GM23338 (cell line): ENCODE results near the gene MPIG6B. TPM values are rescaled to one million over a fixed set of nuclear protein-coding genes. Genes with fewer than 3 reads are reported as not detected.

Source experiments
- ATAC-seq: fragments of 200-7000 bp; cut with Tn5 transposase; 3 replicates; pipeline ENCODE4 v1.9.1; 2020
- DNase-seq: peaks from one replicate; pipeline ENCODE4 v3.0.0-alpha.2; 2015; ENCODE audit warnings: low spot score
- H2AFZ ChIP-seq: fragments of 200-600 bp; sonication (generic); 2 replicates; pipeline ENCODE4 v1.8.0; 2016; ENCODE audit warnings: antibody characterized with exemption, mild to moderate bottlenecking, moderate library complexity
- H3F3A ChIP-seq: fragments of 200-600 bp; sonication (generic); replicated peaks from 2 replicates; pipeline ENCODE4 v1.8.0; 2017; ENCODE audit warnings: antibody characterized with exemption, mixed run types, low read depth
- H3K27ac ChIP-seq: fragments of 200-600 bp; sonication (generic); 2 replicates; pipeline ENCODE4 v1.6.1; 2016; ENCODE audit warnings: low read depth
- H3K27me3 ChIP-seq: fragments of 200-600 bp; sonication (generic); 2 replicates; pipeline ENCODE4 v1.8.0; 2016; ENCODE audit warnings: mild to moderate bottlenecking, mixed run types, moderate library complexity; ENCODE audit not compliant: insufficient read depth
- H3K36me3 ChIP-seq: fragments of 200-600 bp; sonication (generic); 2 replicates; pipeline ENCODE4 v1.8.0; 2016; ENCODE audit warnings: mild to moderate bottlenecking; ENCODE audit not compliant: insufficient read depth
- H3K4me1 ChIP-seq: fragments of 200-600 bp; sonication (generic); 2 replicates; pipeline ENCODE4 v1.8.0; 2016; ENCODE audit warnings: mild to moderate bottlenecking, moderate library complexity; ENCODE audit not compliant: insufficient read depth
- H3K4me2 ChIP-seq: fragments of 200-600 bp; sonication (generic); 2 replicates; pipeline ENCODE4 v1.7.1; 2017; ENCODE audit warnings: mixed run types
- H3K4me3 ChIP-seq: fragments of 200-600 bp; sonication (generic); 2 replicates; pipeline ENCODE4 v1.6.1; 2016; ENCODE audit warnings: mixed run types
- H3K79me2 ChIP-seq: fragments of 200-600 bp; sonication (generic); replicated peaks from 2 replicates; pipeline ENCODE4 v1.8.0; 2017; ENCODE audit warnings: mild to moderate bottlenecking; ENCODE audit not compliant: insufficient read depth
- H3K9me2 ChIP-seq: fragments of 200-600 bp; sonication (generic); 2 replicates; pipeline ENCODE4 v1.8.0; 2017; ENCODE audit not compliant: insufficient read depth
- H4K20me1 ChIP-seq: fragments of 200-600 bp; sonication (generic); replicated peaks from 2 replicates; pipeline ENCODE4 v1.8.0; 2017; ENCODE audit warnings: mild to moderate bottlenecking; ENCODE audit not compliant: insufficient read depth
- H3K27ac Mint-ChIP-seq: 2 replicates; pipeline ENCODE4 v1.8.0; 2020; ENCODE audit warnings: inconsistent platforms, mild to moderate bottlenecking, moderate library complexity, mixed read lengths
- H3K27me3 Mint-ChIP-seq: 3 replicates; pipeline ENCODE4 v1.8.0; 2022; ENCODE audit warnings: low read depth, mild to moderate bottlenecking, moderate library complexity, mixed read lengths, inconsistent platforms; ENCODE audit not compliant: insufficient read depth, poor library complexity
- H3K36me3 Mint-ChIP-seq: 3 replicates; pipeline ENCODE4 v1.8.0; 2021; ENCODE audit warnings: low read depth, mild to moderate bottlenecking, inconsistent platforms, moderate library complexity, mixed read lengths
- H3K4me1 Mint-ChIP-seq: 3 replicates; pipeline ENCODE4 v1.8.0; 2020; ENCODE audit warnings: mild to moderate bottlenecking, inconsistent platforms, mixed read lengths
- H3K4me3 Mint-ChIP-seq: 3 replicates; pipeline ENCODE4 v1.8.0; 2021; ENCODE audit warnings: moderate library complexity, mild to moderate bottlenecking, inconsistent platforms, mixed read lengths
- H3K9me3 Mint-ChIP-seq: 3 replicates; pipeline ENCODE4 v1.8.0; 2020; ENCODE audit warnings: moderate library complexity, mild to moderate bottlenecking, inconsistent platforms, mixed read lengths
- CREB1 ChIP-seq: fragments of 250-450 bp; sonication (Bioruptor Pico); IDR thresholded peaks from 2 replicates; pipeline ENCODE4 v1.5.0; 2020; ENCODE audit warnings: low read depth, mild to moderate bottlenecking, moderate library complexity
- CTCF ChIP-seq, 2 experiments: fragments of 200-600 bp in 1 of 2; sonication (generic) in 1 of 2; conservative IDR thresholded peaks; 2 replicates each; pipeline versions ENCODE4 v1.5.1 to v1.6.1; 2016 to 2017; ENCODE audit warnings: antibody characterized with exemption in 2 of 2, low read depth in 2 of 2, mild to moderate bottlenecking in 2 of 2, moderate library complexity in 1 of 2
- ETS1 ChIP-seq: IDR thresholded peaks from 2 replicates; pipeline ENCODE4 v1.6.1; 2016; ENCODE audit warnings: antibody characterized with exemption
- EZH2 ChIP-seq: fragments of 200-600 bp; sonication (generic); IDR thresholded peaks from one replicate; pipeline ENCODE4 v1.8.0; 2017; ENCODE audit warnings: antibody characterized with exemption, mild to moderate bottlenecking, low read depth; ENCODE audit not compliant: unreplicated experiment
- EZH2phosphoT487 ChIP-seq: fragments of 200-600 bp; sonication (generic); IDR thresholded peaks from one replicate; pipeline ENCODE4 v1.8.1; 2018; ENCODE audit warnings: antibody characterized with exemption; ENCODE audit not compliant: unreplicated experiment
- JUNB ChIP-seq: IDR thresholded peaks from one replicate; pipeline ENCODE4 v1.6.1; 2016; ENCODE audit warnings: antibody characterized with exemption; ENCODE audit not compliant: unreplicated experiment
- NANOG ChIP-seq: IDR thresholded peaks from 2 replicates; pipeline ENCODE4 v1.6.1; 2016; ENCODE audit warnings: antibody characterized with exemption, borderline replicate concordance
- POLR2AphosphoS5 ChIP-seq: IDR thresholded peaks from 2 replicates; pipeline ENCODE4 v1.6.1; 2016; ENCODE audit warnings: antibody characterized with exemption, low read depth
- STAT1 ChIP-seq: IDR thresholded peaks from one replicate; pipeline ENCODE4 v1.6.1; 2016; ENCODE audit warnings: antibody characterized with exemption; ENCODE audit not compliant: unreplicated experiment
- ZNF114 ChIP-seq: fragments of 250-450 bp; sonication (Bioruptor Pico); IDR thresholded peaks from 2 replicates; pipeline ENCODE4 v1.5.0; 2020; ENCODE audit warnings: mild to moderate bottlenecking, moderate library complexity
- ZNF331 ChIP-seq: fragments of 250-450 bp; sonication (Bioruptor Pico); IDR thresholded peaks from 2 replicates; pipeline ENCODE4 v1.5.0; 2020; ENCODE audit warnings: low read depth, mild to moderate bottlenecking, moderate library complexity
- ZNF462 ChIP-seq: fragments of 250-450 bp; sonication (Bioruptor Pico); IDR thresholded peaks from 2 replicates; pipeline ENCODE4 v1.5.0; 2020; ENCODE audit warnings: mild to moderate bottlenecking, moderate library complexity
- polyA plus RNA-seq: library from polyadenylated mRNA; unstranded; fragments of >200 nt; fragmentation: Nextera tagmentation; extraction: Ambion mirVana; gene quantifications from 2 replicates; pipeline ENCODE4 v1.2.1, GENCODE V29; 2016
- total RNA-seq: library from RNA; depleted of rRNA; stranded (reverse); fragments of >200 nt; shearing (Covaris generic); gene quantifications from 2 replicates; pipeline ENCODE4 v1.2.3, GENCODE V29; 2014
- TF ChIP-seq, protein P1 (sequence below): IDR thresholded peaks from one replicate; pipeline ENCODE4 v1.6.1; 2018; ENCODE audit warnings: antibody characterized with exemption; ENCODE audit not compliant: unreplicated experiment

The MPIG6B gene
- total and polyA plus RNA-seq, 2 experiments from 2014 or later, result 0.13 TPM; not detected in 1

- Histone ChIP-seq H3K36me3 (peaks cover 6% of the 10 kb centered on the region; the same call in 1 of the 2 replicates), H3K9me2 (no peaks in the 10 kb centered on the region), H3K79me2 (no peaks in the 10 kb centered on the region), H2AFZ (no peak overlapping the region), H3K4me1 (no peaks in the 10 kb centered on the region), H3K4me2 (no peak overlapping the region), H4K20me1 (no peaks in the 10 kb centered on the region), H3K4me3 (no peak overlapping the region), H3K27ac (no peak overlapping the region), H3K27me3 (no peaks in the 10 kb centered on the region), H3F3A (no peaks in the 10 kb centered on the region)
- ATAC-seq (no peak), DNase-seq (no peak)
- peaks cover 6% of the 10 kb centered on the region for H3K27me3 Mint-ChIP-seq
- no peaks in the 10 kb centered on the region; the same call in 2 of the 3 replicates for H3K4me1 Mint-ChIP-seq
- peaks cover 21% of the 10 kb centered on the region for H3K36me3 Mint-ChIP-seq
- H3K9me3 Mint-ChIP-seq, result no peaks in the 10 kb centered on the region
- TF ChIP-seq STAT1 (no peak), ZNF331 (no peak), NANOG (no peak), EZH2 (no peak), JUNB (no peak), CREB1 (CRISPR knock-in tag) (no peak), ETS1 (no peak), POLR2AphosphoS5 (no peak), ZNF462 (CRISPR knock-in tag) (no peak), EZH2phosphoT487 (no peak), ZNF114 (no peak), CTCF (conservative IDR thresholded peaks at IDR 0.05; ENCODE audit: low read depth in 2 of 2) (no peak)
- TF ChIP-seq, protein P1, sequence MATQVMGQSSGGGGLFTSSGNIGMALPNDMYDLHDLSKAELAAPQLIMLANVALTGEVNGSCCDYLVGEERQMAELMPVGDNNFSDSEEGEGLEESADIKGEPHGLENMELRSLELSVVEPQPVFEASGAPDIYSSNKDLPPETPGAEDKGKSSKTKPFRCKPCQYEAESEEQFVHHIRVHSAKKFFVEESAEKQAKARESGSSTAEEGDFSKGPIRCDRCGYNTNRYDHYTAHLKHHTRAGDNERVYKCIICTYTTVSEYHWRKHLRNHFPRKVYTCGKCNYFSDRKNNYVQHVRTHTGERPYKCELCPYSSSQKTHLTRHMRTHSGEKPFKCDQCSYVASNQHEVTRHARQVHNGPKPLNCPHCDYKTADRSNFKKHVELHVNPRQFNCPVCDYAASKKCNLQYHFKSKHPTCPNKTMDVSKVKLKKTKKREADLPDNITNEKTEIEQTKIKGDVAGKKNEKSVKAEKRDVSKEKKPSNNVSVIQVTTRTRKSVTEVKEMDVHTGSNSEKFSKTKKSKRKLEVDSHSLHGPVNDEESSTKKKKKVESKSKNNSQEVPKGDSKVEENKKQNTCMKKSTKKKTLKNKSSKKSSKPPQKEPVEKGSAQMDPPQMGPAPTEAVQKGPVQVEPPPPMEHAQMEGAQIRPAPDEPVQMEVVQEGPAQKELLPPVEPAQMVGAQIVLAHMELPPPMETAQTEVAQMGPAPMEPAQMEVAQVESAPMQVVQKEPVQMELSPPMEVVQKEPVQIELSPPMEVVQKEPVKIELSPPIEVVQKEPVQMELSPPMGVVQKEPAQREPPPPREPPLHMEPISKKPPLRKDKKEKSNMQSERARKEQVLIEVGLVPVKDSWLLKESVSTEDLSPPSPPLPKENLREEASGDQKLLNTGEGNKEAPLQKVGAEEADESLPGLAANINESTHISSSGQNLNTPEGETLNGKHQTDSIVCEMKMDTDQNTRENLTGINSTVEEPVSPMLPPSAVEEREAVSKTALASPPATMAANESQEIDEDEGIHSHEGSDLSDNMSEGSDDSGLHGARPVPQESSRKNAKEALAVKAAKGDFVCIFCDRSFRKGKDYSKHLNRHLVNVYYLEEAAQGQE, result no peak
- H3K27ac Mint-ChIP-seq, result no peak overlapping the region
- no peak overlapping the region for H3K4me3 Mint-ChIP-seq
Observed at GRCh38 chr6:31690231-31691077, 32.7 kb upstream of the MPIG6B start.
